HEK293 (cell line): ENCODE results near the gene CLDN8.

Experiments used
- CTCF ChIA-PET: fragments of 350-600 bp; formaldehyde crosslinking; extraction: SDS; loops from one replicate; lab custom pipeline; 2021; ENCODE audit warnings: antibody characterized with exemption; lab: Yijun Ruan, JAX
- POLR2A ChIA-PET: fragments of 300-600 bp; formaldehyde crosslinking; extraction: SDS; loops from one replicate; lab custom pipeline; 2020; ENCODE audit warnings: antibody characterized with exemption, inconsistent platforms; lab: Yijun Ruan, JAX
- H3K27ac ChIP-seq: fragments of 200-500 bp; sonication (Bioruptor generic); 2 replicates; pipeline ENCODE4 v1.5.1; 2014; ENCODE audit warnings: low read depth, low read length, control low read depth, inconsistent platforms; ENCODE audit errors: extremely low read depth
- H3K36me3 ChIP-seq, 2 experiments: fragments of 200-500 bp in 1 of 2; sonication (Bioruptor generic) in 1 of 2; 1 replicate in 1 of 2; 2 replicates in 1 of 2; pipeline ENCODE4 v1.5.1; 2014 to 2017; ENCODE audit warnings: inconsistent platforms in 2 of 2, low read length in 2 of 2; ENCODE audit not compliant: control insufficient read depth in 2 of 2, insufficient read depth in 1 of 2
- H3K4me1 ChIP-seq: fragments of 200-500 bp; sonication (Bioruptor generic); 2 replicates; pipeline ENCODE4 v1.5.1; 2014; ENCODE audit warnings: mild to moderate bottlenecking, low read length, inconsistent platforms; ENCODE audit not compliant: control insufficient read depth, insufficient read depth
- H3K4me3 ChIP-seq: 2 replicates; pipeline ENCODE4 v1.5.1; 2011; ENCODE audit warnings: low read depth, mild to moderate bottlenecking, control low read depth, low read length, moderate library complexity
- H3K9me3 ChIP-seq: fragments of 200-500 bp; sonication (Bioruptor generic); 2 replicates; pipeline ENCODE4 v1.5.1; 2014; ENCODE audit warnings: low read depth, low read length, inconsistent platforms; ENCODE audit not compliant: control insufficient read depth, insufficient read depth
- FEZF1 ChIP-seq: fragments of 450-650 bp; formaldehyde crosslinking; IDR thresholded peaks from 2 replicates; pipeline ENCODE4 v1.5.1; 2016; ENCODE audit warnings: missing biosample characterization, missing genetic modification characterization
- GLIS2 ChIP-seq: fragments of 450-650 bp; formaldehyde crosslinking; IDR thresholded peaks from 2 replicates; pipeline ENCODE4 v1.5.1; 2016; ENCODE audit warnings: missing biosample characterization, missing genetic modification characterization
- KLF9 ChIP-seq: fragments of 450-650 bp; formaldehyde crosslinking; IDR thresholded peaks from 2 replicates; pipeline ENCODE4 v1.5.1; 2016; ENCODE audit warnings: missing biosample characterization, missing genetic modification characterization, low read depth
- MZF1 ChIP-seq: fragments of 450-650 bp; formaldehyde crosslinking; IDR thresholded peaks from 2 replicates; pipeline ENCODE4 v1.5.1; 2017; ENCODE audit warnings: missing biosample characterization, missing genetic modification characterization, borderline replicate concordance
- PRDM10 ChIP-seq: fragments of 450-650 bp; formaldehyde crosslinking; IDR thresholded peaks from 2 replicates; pipeline ENCODE4 v1.5.1; 2016; ENCODE audit warnings: missing biosample characterization, missing genetic modification characterization
- WT1 ChIP-seq: fragments of 450-650 bp; formaldehyde crosslinking; IDR thresholded peaks from 2 replicates; pipeline ENCODE4 v1.5.1; 2016; ENCODE audit warnings: missing biosample characterization, missing genetic modification characterization
- ZBTB17 ChIP-seq: fragments of 450-650 bp; formaldehyde crosslinking; IDR thresholded peaks from 2 replicates; pipeline ENCODE4 v1.5.1; 2016; ENCODE audit warnings: missing biosample characterization, missing genetic modification characterization
- ZFP69B ChIP-seq: fragments of 450-650 bp; formaldehyde crosslinking; IDR thresholded peaks from 2 replicates; pipeline ENCODE4 v1.5.1; 2016; ENCODE audit warnings: missing biosample characterization, missing genetic modification characterization
- ZNF112 ChIP-seq: fragments of 450-650 bp; formaldehyde crosslinking; IDR thresholded peaks from 2 replicates; pipeline ENCODE4 v1.5.0; 2017; ENCODE audit warnings: missing biosample characterization, missing genetic modification characterization
- ZNF133 ChIP-seq: fragments of 450-650 bp; formaldehyde crosslinking; IDR thresholded peaks from 2 replicates; pipeline ENCODE4 v1.5.1; 2016; ENCODE audit warnings: missing biosample characterization, missing genetic modification characterization
- ZNF140 ChIP-seq: fragments of 450-650 bp; formaldehyde crosslinking; IDR thresholded peaks from 2 replicates; pipeline ENCODE4 v1.5.1; 2016; ENCODE audit warnings: missing biosample characterization, missing genetic modification characterization
- ZNF155 ChIP-seq: fragments of 450-650 bp; formaldehyde crosslinking; IDR thresholded peaks from 2 replicates; pipeline ENCODE4 v1.5.1; 2016; ENCODE audit warnings: missing biosample characterization, missing genetic modification characterization
- ZNF2 ChIP-seq: fragments of 450-650 bp; formaldehyde crosslinking; IDR thresholded peaks from 2 replicates; pipeline ENCODE4 v1.5.1; 2016; ENCODE audit warnings: missing biosample characterization, missing genetic modification characterization
- ZNF214 ChIP-seq: fragments of 450-650 bp; formaldehyde crosslinking; IDR thresholded peaks from 2 replicates; pipeline ENCODE4 v1.5.1; 2017; ENCODE audit warnings: missing biosample characterization, mild to moderate bottlenecking, missing genetic modification characterization, borderline replicate concordance
- ZNF221 ChIP-seq: fragments of 450-650 bp; formaldehyde crosslinking; IDR thresholded peaks from 2 replicates; pipeline ENCODE4 v1.5.1; 2017; ENCODE audit warnings: missing biosample characterization, missing genetic modification characterization, borderline replicate concordance
- ZNF341 ChIP-seq: fragments of 450-650 bp; formaldehyde crosslinking; IDR thresholded peaks from 2 replicates; pipeline ENCODE4; 2016; ENCODE audit warnings: low read depth, missing biosample characterization, missing genetic modification characterization
- ZNF366 ChIP-seq: fragments of 450-650 bp; formaldehyde crosslinking; conservative IDR thresholded peaks from 2 replicates; pipeline ENCODE4 v1.5.1; 2016; ENCODE audit warnings: missing biosample characterization, missing genetic modification characterization
- ZNF37A ChIP-seq: fragments of 450-650 bp; IDR thresholded peaks from 2 replicates; pipeline ENCODE4 v1.5.1; 2018; ENCODE audit warnings: missing biosample characterization, missing genetic modification characterization
- ZNF391 ChIP-seq: fragments of 450-650 bp; formaldehyde crosslinking; IDR thresholded peaks from 2 replicates; pipeline ENCODE4 v1.5.1; 2016; ENCODE audit warnings: low read depth, missing biosample characterization, missing genetic modification characterization, borderline replicate concordance
- ZNF449 ChIP-seq: fragments of 450-650 bp; formaldehyde crosslinking; IDR thresholded peaks from 2 replicates; pipeline ENCODE4 v1.5.1; 2017; ENCODE audit warnings: missing biosample characterization, mild to moderate bottlenecking, missing genetic modification characterization, moderate library complexity
- ZNF510 ChIP-seq: fragments of 450-650 bp; formaldehyde crosslinking; IDR thresholded peaks from 2 replicates; pipeline ENCODE4 v1.5.1; 2018; ENCODE audit warnings: mild to moderate bottlenecking, missing genetic modification characterization, missing biosample characterization; ENCODE audit not compliant: insufficient replicate concordance
- ZNF514 ChIP-seq: fragments of 450-650 bp; formaldehyde crosslinking; IDR thresholded peaks from 2 replicates; pipeline ENCODE4 v1.5.1; 2016; ENCODE audit warnings: missing biosample characterization, missing genetic modification characterization
- ZNF664 ChIP-seq: fragments of 450-650 bp; formaldehyde crosslinking; IDR thresholded peaks from 2 replicates; pipeline ENCODE4 v1.5.1; 2016; ENCODE audit warnings: missing biosample characterization, missing genetic modification characterization
- ZNF747 ChIP-seq: fragments of 450-650 bp; formaldehyde crosslinking; IDR thresholded peaks from 2 replicates; pipeline ENCODE4 v1.5.1; 2016; ENCODE audit warnings: missing biosample characterization, missing genetic modification characterization
- TF ChIP-seq, protein P1 (sequence below): fragments of 450-650 bp; formaldehyde crosslinking; IDR thresholded peaks from 2 replicates; pipeline ENCODE4 v1.5.1; 2016; ENCODE audit warnings: missing biosample characterization, missing genetic modification characterization
- TF ChIP-seq, protein P2 (sequence below): fragments of 450-650 bp; formaldehyde crosslinking; IDR thresholded peaks from 2 replicates; pipeline ENCODE4 v1.5.1; 2016; ENCODE audit warnings: missing biosample characterization, missing genetic modification characterization

CLDN8 gene

GRCh38 chr21:30227128-30227527 lies 11.2 kb upstream of the CLDN8 start:
- TF ChIP-seq ZNF514 (tag by site-specific recombination) (no peak), ZNF112 (tag by site-specific recombination) (no peak), GLIS2 (tag by site-specific recombination) (no peak), ZNF366 (tag by site-specific recombination) (no peak), ZNF341 (tag by site-specific recombination) (no peak), ZNF221 (tag by site-specific recombination) (no peak), ZFP69B (tag by site-specific recombination) (no peak), ZNF37A (tag by site-specific recombination) (no peak), FEZF1 (tag by site-specific recombination) (no peak), ZNF747 (tag by site-specific recombination) (no peak), KLF9 (no peak)
- TF ChIP-seq, protein P1, sequence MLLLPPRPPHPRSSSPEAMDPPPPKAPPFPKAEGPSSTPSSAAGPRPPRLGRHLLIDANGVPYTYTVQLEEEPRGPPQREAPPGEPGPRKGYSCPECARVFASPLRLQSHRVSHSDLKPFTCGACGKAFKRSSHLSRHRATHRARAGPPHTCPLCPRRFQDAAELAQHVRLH: no peak
- TF ChIP-seq, protein P2, sequence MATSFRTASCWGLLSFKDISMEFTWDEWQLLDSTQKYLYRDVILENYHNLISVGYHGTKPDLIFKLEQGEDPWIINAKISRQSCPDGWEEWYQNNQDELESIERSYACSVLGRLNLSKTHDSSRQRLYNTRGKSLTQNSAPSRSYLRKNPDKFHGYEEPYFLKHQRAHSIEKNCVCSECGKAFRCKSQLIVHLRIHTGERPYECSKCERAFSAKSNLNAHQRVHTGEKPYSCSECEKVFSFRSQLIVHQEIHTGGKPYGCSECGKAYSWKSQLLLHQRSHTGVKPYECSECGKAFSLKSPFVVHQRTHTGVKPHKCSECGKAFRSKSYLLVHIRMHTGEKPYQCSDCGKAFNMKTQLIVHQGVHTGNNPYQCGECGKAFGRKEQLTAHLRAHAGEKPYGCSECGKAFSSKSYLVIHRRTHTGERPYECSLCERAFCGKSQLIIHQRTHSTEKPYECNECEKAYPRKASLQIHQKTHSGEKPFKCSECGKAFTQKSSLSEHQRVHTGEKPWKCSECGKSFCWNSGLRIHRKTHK (tag by site-specific recombination): no peak

GRCh38 chr21:30223596-30223995 lies 7.7 kb upstream of the CLDN8 start:
- H3K4me3 ChIP-seq: no peak overlapping the region
- CTCF ChIA-PET: interaction anchor here (1.8 kb wide), 1 partner anchor 28 kb away, joined by 12 read pairs; no protein-coding TSS in a partner anchor
- no peaks in the 10 kb centered on the region for H3K36me3 ChIP-seq
- no peak overlapping the region for H3K27ac ChIP-seq
- no peaks in the 10 kb centered on the region for H3K9me3 ChIP-seq
- TF ChIP-seq WT1 (tag by site-specific recombination) (no peak), ZNF391 (no peak), ZNF449 (tag by site-specific recombination) (no peak), MZF1 (tag by site-specific recombination) (no peak), ZNF2 (tag by site-specific recombination) (no peak), ZNF37A (tag by site-specific recombination) (no peak), ZNF510 (tag by site-specific recombination) (no peak), FEZF1 (tag by site-specific recombination) (no peak), ZNF664 (tag by site-specific recombination) (no peak), PRDM10 (tag by site-specific recombination) (no peak), ZNF155 (no peak), ZNF214 (tag by site-specific recombination) (no peak), ZNF133 (tag by site-specific recombination) (no peak), ZBTB17 (no peak), ZNF140 (tag by site-specific recombination) (no peak)
- no peaks in the 10 kb centered on the region for H3K4me1 ChIP-seq
- POLR2A ChIA-PET: no interaction called here

More at GRCh38 chr21:30227128-30227527, 11.2 kb upstream of the CLDN8 start:
- CTCF ChIA-PET: interaction anchor here (0.7 kb wide), 1 partner anchor 40 kb away, joined by 3 read pairs; no protein-coding TSS in a partner anchor
- Histone ChIP-seq H3K27ac (no peak overlapping the region), H3K36me3 (no peaks in the 10 kb centered on the region), H3K4me3 (no peak overlapping the region), H3K9me3 (no peaks in the 10 kb centered on the region), H3K4me1 (no peaks in the 10 kb centered on the region)
- POLR2A ChIA-PET: no interaction called here
